ENCODE data around the gene MS4A7. TPM values are rescaled to one million over a fixed set of nuclear protein-coding genes. Genes with fewer than 3 reads are reported as not detected.
"Not testable (repeated sequence)": the region's sequence is repeated elsewhere in the genome, so short reads cannot be mapped to it uniquely, and the experiment has no call there.

Gene MS4A7, protein sequence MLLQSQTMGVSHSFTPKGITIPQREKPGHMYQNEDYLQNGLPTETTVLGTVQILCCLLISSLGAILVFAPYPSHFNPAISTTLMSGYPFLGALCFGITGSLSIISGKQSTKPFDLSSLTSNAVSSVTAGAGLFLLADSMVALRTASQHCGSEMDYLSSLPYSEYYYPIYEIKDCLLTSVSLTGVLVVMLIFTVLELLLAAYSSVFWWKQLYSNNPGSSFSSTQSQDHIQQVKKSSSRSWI
- not detected in 2 replicates for total RNA-seq (2014; rRNA removed; shearing (Covaris generic))

DNA sequence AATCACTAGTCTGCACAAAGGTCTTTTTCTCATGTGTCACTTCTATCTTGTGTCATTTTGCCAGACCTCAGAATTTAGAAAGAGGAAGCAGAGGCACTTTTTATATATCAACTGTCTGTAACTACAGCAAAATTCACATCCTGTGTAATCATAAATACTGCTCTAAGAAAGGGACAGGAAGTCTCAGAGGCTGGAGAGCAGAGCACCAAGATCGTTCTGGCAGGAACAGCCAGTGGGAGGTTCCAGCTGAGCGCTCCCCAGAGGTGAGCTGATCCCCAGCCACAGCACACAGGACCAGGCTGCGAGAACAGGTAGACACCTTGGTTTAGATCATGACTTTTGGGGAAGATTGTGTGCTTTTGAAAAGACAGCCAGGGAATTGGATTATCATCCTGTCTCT lies at the start of gene MS4A7:
Gene MS4A7, plus strand, starts transcription at position 179 of the 400 bp plus-strand sequence. CDS start 4,610 bp downstream, outside the sequence.
- no peak for DNase-seq (ENCODE audit: low spot score)

DNA sequence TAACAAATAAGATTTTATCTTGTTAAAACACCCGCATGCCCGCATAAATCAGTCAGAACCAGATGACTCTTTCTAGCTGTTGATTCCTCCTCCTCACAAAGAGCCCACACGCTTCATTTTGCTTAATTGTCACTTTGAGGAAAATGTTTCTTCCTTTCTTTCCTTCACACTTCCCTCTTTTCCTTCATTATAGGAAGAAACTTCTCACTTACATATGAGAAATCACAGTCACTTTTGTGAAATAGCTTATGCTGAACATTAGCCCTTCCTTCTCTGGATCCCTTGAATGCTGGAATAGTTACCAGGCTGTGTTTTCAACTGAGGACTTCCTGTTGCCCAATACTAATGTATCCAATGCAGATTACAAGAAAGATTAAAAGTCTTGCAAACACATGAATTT lies 45.5 kb upstream of the MS4A7 start:
- DNase-seq (ENCODE audit: low spot score): no peak

DNA sequence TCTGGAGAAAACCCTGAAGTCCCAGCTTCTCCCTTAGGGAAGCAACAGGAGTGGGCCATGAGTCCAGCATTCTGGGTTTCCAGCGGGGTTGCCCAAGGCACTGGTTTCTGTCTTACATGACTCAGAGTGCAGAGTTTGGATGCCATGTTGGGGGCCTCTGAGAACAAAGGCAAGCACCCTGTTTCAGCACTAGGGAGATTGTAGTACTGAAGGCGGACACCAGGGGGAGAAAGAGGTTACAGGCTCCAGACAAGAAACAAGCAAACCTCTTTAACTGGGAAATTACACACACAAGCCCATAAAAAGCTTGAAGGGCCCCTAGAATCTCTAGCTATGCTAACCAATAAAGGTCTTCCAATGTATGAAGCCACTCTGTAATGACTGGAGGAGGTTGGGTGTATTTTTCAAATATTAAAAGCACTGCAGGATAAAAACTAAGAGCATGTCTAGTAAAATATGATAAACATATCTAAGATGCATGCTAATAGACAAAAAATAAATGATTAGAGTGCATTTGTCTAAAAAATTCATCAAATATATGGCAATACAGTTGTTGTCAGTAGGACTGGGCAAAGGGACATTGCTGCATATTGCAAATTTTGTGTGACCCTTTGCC lies 44.2 kb upstream of the MS4A7 start:
- DNase-seq (ENCODE audit: low spot score): peak; percentile 49

DNA sequence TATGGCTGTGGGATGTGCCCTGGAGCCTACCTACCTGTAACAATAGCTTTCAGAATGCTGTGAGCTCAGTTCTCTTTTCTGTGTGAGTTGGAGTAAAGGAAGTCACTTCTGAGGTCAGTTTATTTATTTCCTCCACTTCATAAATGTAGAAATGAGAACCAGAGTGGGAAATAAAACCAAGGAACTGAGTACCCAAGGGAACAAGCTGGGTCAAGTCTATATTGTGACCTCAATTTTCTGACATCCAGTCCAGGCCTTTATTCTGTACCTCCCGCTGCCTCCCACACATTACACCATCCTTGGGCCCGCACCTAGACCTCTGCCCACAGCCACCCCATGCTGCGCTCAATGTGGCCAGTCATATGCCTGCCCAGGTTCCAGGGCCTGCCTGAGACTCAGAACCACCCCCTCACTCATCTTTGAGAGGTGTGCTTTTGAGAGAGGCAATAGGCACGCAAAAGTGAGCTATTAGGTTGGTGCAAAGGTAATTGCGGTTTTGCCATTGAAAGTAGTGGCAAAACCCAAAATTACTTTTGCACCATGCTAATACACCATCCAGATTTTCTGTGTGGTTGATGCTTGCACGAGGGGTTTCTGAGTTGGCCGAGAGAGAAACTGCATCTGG lies 41.5 kb upstream of the MS4A7 start:
- no peak for DNase-seq (ENCODE audit: low spot score)

DNA sequence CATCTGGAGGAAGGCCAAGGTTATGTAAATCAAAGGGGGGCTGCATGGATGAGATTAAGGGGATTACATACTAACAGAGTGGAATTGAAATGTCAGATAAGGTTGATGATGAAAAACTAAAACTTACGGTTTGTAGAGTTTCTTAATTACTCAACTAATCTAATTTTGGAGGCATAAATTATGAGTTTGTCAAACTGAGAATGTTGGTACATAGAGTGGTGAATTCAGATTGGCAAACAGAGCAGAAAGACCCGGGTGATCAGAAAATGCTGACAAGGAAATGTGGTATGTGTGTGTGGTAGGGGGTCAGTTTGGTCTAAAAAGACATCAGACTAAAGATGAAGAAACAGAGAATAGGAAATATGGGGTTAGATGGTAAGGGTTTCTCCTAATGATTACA lies 40.3 kb upstream of the MS4A7 start:
- no peak for DNase-seq (ENCODE audit: low spot score)

DNA sequence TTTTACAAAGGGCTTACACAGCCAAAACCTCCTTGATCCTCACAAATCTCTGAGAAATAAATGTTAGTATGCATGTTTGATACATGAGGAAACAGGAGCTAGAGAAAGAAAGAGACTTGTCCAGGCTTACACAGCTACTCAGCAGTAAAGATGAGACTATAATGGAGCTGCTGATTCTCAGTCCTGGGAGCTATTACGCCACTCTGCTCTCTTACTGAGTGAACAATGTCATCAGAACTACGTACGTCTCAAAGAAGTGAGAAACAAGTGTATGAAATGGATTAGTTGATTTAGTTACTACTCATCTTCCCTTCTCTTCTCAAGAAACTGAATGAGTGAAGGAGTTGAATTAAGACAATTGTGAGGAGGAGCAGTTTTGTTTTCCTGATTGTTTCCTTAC lies 39.0 kb upstream of the MS4A7 start:
- no peak for DNase-seq (ENCODE audit: low spot score)

DNA sequence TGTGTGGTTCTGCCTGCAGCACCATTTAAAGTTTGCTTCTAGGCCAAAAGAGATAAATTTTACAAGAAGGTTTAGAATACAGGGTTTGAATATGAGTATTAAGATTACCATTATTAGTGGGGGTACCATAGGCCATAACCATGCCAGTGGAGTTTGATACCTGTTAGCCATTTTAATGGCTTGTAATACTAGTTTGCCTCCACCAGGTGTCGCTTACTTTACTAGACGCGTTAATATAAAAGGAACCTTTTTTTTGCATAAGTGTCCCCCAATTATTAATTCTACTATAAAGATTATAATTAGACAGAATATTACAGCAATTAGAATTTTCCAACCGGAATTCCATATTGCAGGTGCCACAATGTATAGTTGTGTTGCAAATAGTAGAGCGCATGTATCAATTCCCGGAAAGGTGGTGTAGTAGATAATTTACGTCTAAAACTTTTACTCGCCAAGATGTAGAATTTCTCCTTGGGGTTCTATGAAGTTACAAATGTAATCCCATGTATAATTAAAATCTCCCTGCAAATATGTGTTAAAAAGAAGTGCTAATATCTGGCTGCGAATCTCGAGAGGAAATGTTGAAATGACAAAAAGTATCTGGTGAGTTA lies 35.1 kb upstream of the MS4A7 start:
- peak; percentile 4 for DNase-seq (ENCODE audit: low spot score)

DNA sequence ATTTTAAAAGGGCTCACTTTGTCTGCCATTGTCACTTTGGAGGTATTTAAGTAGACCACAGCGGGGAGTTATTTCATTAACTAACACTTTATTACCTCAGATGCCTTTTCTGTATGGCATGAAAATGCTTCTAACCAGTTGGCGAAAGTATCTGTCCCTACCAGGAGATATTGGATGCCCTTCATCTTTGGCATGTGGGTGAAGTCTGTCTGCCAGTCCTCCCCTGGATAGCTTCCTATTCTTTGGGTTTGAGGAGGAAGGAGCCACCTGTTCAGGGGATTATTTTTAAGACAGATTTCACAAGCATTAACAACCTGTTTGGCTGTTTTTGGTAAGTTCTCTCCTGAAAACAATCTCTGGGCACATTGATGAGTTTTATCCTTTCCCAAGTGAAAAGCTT lies 34.2 kb upstream of the MS4A7 start:
- DNase-seq (ENCODE audit: low spot score): no peak

DNA sequence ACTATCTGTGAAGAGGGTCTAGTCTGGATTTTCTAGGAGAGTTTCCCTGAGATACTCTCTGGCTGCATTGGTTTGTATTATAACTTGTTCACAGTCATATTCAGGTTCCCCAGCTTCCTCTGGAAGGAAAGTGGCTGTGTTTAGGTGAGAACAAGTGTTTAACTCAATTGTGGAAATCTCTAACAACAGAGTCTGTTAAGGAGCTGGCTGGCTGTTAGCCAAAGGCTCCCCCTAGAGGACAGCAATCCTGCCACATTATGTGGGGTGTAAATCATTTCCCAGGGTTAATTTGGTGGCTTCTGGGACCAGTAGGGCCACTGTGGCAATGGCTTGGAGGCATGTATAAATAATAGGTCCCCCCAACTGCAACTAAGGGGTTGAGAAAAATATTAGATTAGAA lies 32.8 kb upstream of the MS4A7 start:
- DNase-seq (ENCODE audit: low spot score): peak; percentile 7

DNA sequence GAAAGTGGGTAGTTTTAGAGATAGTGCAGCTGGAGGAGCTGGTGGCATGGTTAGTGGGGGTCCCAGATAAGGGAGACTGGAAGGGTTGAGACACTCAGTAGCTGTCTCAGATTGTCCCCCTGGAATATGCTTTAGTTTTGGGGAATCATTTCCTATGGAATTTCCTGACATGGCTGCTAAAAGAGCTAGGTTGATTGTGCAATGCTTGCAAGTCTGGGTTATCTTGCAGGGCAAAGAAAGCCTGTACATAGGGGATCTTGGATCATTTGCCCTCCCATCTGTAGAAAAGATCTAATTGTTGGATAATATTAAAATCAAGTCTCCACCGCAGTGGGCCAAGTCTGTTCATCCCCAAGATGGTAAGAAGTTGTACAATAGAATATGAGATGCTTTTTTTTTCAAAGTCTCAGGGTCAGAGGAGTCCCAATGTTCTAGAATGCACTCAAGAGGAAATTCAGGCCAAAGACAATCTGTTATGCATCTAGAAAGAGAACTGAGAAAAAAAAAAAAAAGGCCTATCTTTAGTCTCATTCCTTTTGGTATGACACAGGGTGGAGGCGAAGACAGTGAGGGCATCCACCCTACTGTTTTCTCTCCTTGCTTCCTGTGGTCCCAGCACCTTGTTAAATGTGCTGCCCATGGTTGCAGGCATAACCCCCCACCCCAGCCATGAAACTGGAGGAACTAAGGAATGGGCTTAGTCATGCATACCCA lies 31.1 kb upstream of the MS4A7 start:
- DNase-seq (ENCODE audit: low spot score): no peak

DNA sequence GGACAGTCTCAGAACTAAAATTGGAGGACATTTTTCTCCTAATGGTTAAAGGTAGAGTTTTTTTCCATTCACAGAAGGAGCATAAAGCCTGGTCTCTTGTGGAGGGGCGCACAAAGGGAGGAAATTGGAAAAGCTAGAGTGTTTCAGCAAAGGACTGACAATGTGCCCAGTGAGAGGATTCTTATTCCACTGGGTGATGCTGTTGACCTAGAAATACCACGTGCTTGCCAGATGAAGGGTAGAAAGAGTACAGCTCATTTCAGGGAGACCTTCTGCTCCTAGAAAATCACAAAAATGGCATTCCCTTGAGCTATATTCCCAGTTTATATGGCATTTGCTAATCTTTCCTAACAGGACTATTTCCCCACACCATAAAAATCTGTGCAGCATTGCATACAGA lies 30.2 kb upstream of the MS4A7 start:
- no peak for DNase-seq (ENCODE audit: low spot score)

DNA sequence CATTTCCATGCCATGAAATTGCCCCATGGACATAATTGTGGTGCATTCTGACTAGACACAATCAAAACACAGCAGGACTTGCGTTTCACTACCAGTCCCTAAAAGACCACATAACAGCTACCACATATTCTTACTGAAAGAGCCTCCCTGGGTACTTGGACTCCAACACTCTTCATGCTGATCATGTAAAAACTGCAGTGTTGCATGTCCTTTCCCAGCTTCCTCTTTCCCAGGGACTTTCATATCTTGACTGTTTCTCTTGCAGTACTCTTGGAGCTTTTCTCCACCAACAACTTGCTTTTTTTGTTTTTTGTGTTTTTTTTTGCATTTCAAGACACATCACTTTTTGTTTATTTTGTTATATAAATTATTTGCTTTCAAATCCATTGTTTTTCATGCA lies 28.3 kb upstream of the MS4A7 start:
- no peak for DNase-seq (ENCODE audit: low spot score)

DNA sequence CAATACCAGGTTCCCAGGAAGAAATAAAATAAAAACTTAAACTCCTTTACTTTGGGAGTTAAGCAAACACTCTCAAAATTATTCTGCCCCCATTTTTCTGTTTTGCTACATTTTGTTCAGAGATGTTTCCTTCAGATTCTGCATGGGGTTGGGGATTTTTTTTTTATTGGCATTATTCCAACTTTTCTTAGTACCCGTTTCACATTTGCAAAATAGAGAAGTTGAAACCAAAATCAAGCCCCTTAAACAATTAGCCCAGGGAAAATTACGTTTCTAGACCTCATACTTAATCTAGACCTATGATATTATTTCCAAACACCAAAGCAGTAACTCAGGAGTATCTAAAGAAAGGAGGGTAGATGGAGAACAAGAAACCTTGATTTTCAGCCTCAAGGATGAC lies 20.6 kb upstream of the MS4A7 start:
- no peak for DNase-seq (ENCODE audit: low spot score)

DNA sequence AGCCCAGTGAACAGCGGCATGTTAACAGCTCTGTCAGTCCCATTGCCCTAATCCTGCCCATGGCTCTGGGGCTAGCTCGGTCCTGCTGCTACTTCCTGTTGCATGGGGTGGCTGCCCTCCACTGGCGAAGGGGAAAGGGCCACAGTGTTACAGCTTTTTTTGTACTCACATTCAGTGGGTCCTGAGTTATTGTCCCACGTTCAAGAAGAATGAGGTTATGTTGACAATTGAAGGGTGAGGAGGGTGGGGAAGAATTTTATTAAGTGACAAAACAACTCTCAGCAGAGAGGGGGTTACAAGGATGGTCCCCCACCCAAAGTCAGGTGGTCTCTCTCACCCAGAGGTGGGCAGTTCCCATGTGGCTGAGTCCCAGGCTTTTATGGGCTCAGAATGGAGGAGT lies 17.7 kb upstream of the MS4A7 start:
- no peak for DNase-seq (ENCODE audit: low spot score)

DNA sequence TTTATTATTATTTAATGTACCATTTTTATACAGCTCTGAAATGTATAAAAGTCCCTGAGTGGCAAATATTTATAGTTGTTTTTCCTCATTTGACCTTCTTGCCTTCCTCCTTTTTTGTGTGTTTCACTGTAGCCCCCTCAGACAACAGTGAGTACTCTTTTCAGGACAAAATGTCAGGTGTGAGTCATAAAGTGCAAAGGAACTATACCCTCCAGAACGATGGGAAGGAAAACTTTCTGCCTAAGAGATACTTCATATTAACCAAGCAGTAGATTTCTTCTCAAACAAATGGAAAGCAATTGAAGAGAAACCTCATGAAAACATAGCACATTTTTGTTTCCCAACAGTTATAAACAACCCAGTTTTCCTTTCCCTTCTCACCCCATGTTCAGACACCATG lies 16.1 kb upstream of the MS4A7 start:
- no peak for DNase-seq (ENCODE audit: low spot score)

DNA sequence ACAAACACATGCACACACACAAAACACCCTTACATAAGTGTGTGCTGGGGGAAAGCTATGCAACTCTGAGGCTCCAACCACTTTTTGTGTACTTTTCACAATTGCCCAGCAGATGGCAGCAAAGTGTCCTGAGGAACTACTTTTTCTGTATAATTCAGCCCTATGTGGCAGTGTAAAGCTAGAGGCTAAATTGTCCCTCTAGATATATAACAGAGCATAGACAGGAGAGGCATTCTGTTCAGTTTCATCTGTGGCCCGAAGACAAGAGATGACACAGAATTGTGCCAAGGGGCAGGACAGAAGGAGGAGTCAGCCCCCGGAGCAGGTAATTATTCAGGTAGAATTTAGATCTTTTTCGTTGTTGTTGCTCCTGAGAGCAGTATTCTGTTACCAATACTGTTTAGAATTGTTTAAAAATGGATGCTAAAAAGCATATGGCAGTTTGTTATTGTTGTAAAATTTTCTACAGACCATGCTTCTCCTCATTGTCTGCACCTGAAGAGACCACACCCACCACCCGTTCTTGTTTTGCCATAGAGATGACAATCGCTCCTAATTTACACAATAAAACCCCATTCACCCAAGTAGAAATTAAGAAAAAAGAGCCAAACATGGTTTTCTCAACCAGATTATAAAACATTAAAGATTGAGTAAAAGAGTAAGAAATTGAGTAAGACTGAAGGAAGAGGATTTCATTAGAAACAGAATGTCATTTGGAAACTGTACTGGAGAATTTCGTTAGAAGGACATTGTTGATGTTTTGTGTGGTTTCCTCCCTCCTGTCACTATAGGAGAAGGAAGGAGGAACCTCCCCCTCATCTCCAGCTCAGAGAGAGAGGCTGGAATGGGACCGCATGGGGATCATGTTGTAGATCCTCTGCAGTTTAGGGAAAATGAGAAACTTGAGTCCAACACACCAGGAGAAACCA lies 14.5 kb upstream of the MS4A7 start:
- peak; percentile 34 for DNase-seq (ENCODE audit: low spot score)

DNA sequence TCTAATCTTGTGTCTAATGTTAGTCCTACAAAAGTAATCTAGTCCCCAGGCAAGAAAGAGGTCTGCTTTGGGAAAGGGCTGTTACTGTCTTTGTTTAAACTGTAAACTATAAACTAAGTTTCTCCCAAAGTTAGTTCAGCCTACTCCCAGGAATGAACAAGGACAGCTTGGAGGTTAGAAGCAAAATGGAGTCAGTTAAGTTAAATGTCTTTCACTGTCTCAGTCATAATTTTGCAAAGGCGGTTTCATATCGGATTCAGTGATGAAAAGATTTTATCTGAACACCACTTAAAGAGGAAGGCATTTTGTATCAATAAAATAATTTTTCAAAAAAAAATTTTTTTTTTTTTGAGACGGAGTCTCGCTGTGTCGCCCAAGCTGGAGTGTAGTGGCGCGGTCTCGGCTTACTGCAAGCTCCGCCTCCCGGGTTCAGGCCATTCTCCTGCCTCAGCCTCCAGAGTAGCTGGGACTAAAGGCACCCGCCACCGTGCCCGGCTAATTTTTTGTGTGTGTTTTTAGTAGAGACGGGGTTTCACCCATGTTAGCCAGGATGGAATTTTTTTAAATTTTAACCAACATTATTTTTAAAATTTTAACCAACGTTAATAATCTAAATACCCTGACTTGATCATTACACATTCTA lies 11.9 kb upstream of the MS4A7 start:
- not testable (repeated sequence) for DNase-seq (ENCODE audit: low spot score)

DNA sequence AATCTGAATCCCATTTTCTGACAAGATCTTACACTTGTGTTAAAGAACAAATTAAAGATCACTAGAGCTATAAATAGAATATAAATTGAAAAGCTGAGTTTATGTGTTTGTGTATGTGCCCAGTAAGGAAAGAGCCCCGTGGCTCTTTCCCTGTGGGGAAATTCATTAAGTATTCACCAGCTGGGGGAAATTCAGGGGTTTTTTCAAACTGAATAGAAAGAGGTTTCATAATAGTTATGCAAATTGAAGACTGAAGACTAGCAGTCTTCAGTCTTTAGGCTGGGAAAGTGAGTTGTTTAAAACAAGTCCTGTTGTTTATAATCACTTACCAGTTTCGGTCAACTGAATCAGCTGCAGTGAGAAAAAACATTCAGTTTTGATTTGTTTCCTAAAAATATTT lies 11.3 kb upstream of the MS4A7 start:
- no peak for DNase-seq (ENCODE audit: low spot score)

DNA sequence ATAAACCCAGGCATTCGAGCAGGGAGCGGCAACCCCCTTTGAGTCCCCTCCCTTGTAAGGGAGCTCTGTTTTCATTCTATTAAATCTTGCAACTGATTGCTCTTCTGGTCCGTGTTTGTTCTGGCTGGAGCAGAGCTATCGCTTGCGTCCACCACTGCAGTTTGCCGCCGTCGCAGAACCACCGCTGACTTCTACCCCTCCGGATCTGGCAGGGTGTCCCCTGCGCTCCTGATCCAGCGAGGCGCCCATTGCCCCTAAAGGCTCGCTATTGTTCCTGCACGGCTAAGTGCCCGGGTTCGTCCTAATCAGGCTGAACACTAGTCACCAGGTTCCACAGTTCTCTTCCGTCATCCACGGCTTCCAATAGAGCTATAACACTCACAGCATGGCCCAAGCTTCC lies 10.4 kb upstream of the MS4A7 start:
- DNase-seq (ENCODE audit: low spot score): no peak

DNA sequence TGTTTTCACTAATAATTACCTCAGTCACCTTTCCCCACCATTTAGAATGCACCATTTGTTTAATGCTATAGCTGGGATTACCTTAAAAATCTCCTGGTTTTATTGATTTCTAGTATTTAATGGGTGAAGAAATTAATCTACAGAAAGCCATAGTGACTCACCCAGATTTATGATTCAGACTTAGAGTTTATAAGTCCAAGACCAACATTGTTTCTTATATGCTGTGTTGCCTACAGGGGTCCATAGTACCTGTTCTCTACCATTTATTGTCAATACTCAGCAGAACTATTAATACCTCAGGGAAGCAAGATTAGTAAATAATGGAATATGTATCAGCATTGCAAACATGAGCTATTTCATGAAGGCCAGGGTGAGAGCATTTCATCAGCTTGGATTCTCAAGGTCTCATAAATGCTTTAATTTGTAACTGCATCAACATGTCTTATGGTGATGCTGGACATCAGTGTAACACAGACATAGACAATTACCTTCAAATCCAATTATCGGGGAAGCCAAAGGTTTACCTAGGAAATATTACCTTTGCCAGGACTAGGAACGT lies 8.0 kb upstream of the MS4A7 start:
- no peak for DNase-seq (ENCODE audit: low spot score)
